HepG2 (cell line): Measurements from ENCODE around the gene METTL6. TPM values are rescaled to one million over a fixed set of nuclear protein-coding genes. Genes with fewer than 3 reads are reported as not detected.
A peak's percentile ranks its signal among the peaks of the same experiment; 100 is the strongest.

Source experiments
- HHEX ChIP-seq: IDR thresholded peaks from 2 replicates; pipeline ENCODE4 v1.6.1; 2016; ENCODE audit warnings: control low read depth
- HIVEP1 ChIP-seq: sonication (generic); formaldehyde crosslinking; IDR thresholded peaks from 2 replicates; pipeline ENCODE4 v1.4.0; 2020; ENCODE audit warnings: mild to moderate bottlenecking, missing genetic modification reagents
- IRF9 ChIP-seq: sonication (generic); formaldehyde crosslinking; IDR thresholded peaks from 2 replicates; pipeline ENCODE4 v1.8.0; 2022; ENCODE audit warnings: missing genetic modification reagents, mild to moderate bottlenecking, borderline replicate concordance
- KAT8 ChIP-seq: IDR thresholded peaks from 2 replicates; pipeline ENCODE4 v1.6.1; 2016; ENCODE audit warnings: missing genetic modification reagents, missing compliant biosample characterization
- KDM6A ChIP-seq: IDR thresholded peaks from 2 replicates; pipeline ENCODE4 v1.6.1; 2016; ENCODE audit warnings: low read depth
- MED13 ChIP-seq: sonication (generic); formaldehyde crosslinking; IDR thresholded peaks from 2 replicates; pipeline ENCODE4 v1.5.0; 2020; ENCODE audit warnings: missing genetic modification reagents
- MEIS1 ChIP-seq: sonication (generic); formaldehyde crosslinking; IDR thresholded peaks from 2 replicates; pipeline ENCODE4 v1.9.0; 2021; ENCODE audit warnings: mild to moderate bottlenecking, missing genetic modification reagents, moderate library complexity, borderline replicate concordance
- MIER2 ChIP-seq: IDR thresholded peaks from 2 replicates; pipeline ENCODE4 v1.6.1; 2016; ENCODE audit warnings: missing biosample characterization, missing genetic modification reagents
- MTERF4 ChIP-seq: sonication (generic); formaldehyde crosslinking; IDR thresholded peaks from 2 replicates; pipeline ENCODE4 v1.8.0; 2023; ENCODE audit warnings: mild to moderate bottlenecking, missing genetic modification reagents
- PITX1 ChIP-seq: sonication (generic); formaldehyde crosslinking; IDR thresholded peaks from 2 replicates; pipeline ENCODE4 v1.5.1; 2020; ENCODE audit warnings: mild to moderate bottlenecking, missing genetic modification reagents
- TEF ChIP-seq: sonication (generic); formaldehyde crosslinking; IDR thresholded peaks from 2 replicates; pipeline ENCODE4 v1.5.0; 2020; ENCODE audit warnings: missing genetic modification reagents
- ZBTB3 ChIP-seq: sonication (generic); formaldehyde crosslinking; IDR thresholded peaks from 2 replicates; pipeline ENCODE4 v1.4.0; 2020; ENCODE audit warnings: low read depth, mild to moderate bottlenecking, moderate library complexity, missing genetic modification reagents, borderline replicate concordance
- ZBTB42 ChIP-seq: sonication (generic); formaldehyde crosslinking; IDR thresholded peaks from 2 replicates; pipeline ENCODE4 v1.5.0; 2020; ENCODE audit warnings: mild to moderate bottlenecking, missing genetic modification reagents
- ZFAT ChIP-seq: sonication (generic); formaldehyde crosslinking; conservative IDR thresholded peaks from 2 replicates; pipeline ENCODE4 v1.8.1; 2023; ENCODE audit warnings: missing genetic modification reagents, inconsistent platforms
- ZNF253 ChIP-seq: sonication (generic); formaldehyde crosslinking; IDR thresholded peaks from 2 replicates; pipeline ENCODE4 v1.8.0; 2022; ENCODE audit warnings: mild to moderate bottlenecking, missing genetic modification reagents, borderline replicate concordance
- ZNF260 ChIP-seq: sonication (generic); formaldehyde crosslinking; IDR thresholded peaks from 2 replicates; pipeline ENCODE4 v1.4.0; 2020; ENCODE audit warnings: missing genetic modification reagents, low read depth, mild to moderate bottlenecking, borderline replicate concordance
- ZNF329 ChIP-seq: sonication (generic); formaldehyde crosslinking; IDR thresholded peaks from 2 replicates; pipeline ENCODE4 v1.9.0; 2021; ENCODE audit warnings: low read depth, mild to moderate bottlenecking, missing genetic modification reagents
- ZNF646 ChIP-seq: sonication (generic); formaldehyde crosslinking; IDR thresholded peaks from 2 replicates; pipeline ENCODE4 v1.9.0; 2021; ENCODE audit warnings: mild to moderate bottlenecking, missing genetic modification reagents
- ZNF749 ChIP-seq: sonication (generic); formaldehyde crosslinking; IDR thresholded peaks from 2 replicates; pipeline ENCODE4 v1.8.0; 2022; ENCODE audit warnings: mild to moderate bottlenecking, missing genetic modification reagents, moderate library complexity, borderline replicate concordance
- ZNF788 ChIP-seq: sonication (generic); formaldehyde crosslinking; IDR thresholded peaks from 2 replicates; pipeline ENCODE4 v1.5.0; 2020; ENCODE audit warnings: mild to moderate bottlenecking, missing genetic modification reagents, borderline replicate concordance
- polyA plus RNA-seq, 8 experiments: library from polyadenylated mRNA; depleted of rRNA in 3 of 8; stranded (reverse) in 7 of 8; unstranded in 1 of 8; fragments of >200 nt; fragmentation: Illumina TruSeq in 4 of 8; extraction: Trizol in 4 of 8; gene quantifications; 2 replicates each; pipeline versions ENCODE4 v1.2.1 to v1.2.3, GENCODE V29; 2011 to 2016; ENCODE audit warnings: low read depth in 4 of 8, missing spikeins in 1 of 8, mixed read lengths in 1 of 8; ENCODE audit not compliant: insufficient read depth in 1 of 8
- total RNA-seq, 5 experiments: library from RNA; depleted of rRNA; stranded (reverse); fragments of >200 nt; fragmentation: Illumina TruSeq; extraction: Trizol; gene quantifications; 2 replicates each; pipeline ENCODE4 v1.2.3, GENCODE V29; 2016; ENCODE audit warnings: low read depth in 1 of 5

METTL6 gene
- total and polyA plus RNA-seq, 2 of the 13 experiments (the other 11 are each of a cell fraction or from before 2014, with no cell fraction given) = 17.2 to 29.4 TPM

- TF ChIP-seq ZBTB42 (CRISPR knock-in tag) (no peak), PITX1 (CRISPR knock-in tag) (peak; percentile 40; the same call in 1 of the 2 replicates), ZNF253 (CRISPR knock-in tag) (no peak), ZNF260 (CRISPR knock-in tag) (no peak), ZNF646 (CRISPR knock-in tag) (no peak), HHEX (CRISPR knock-in tag) (no peak), KDM6A (no peak), MED13 (CRISPR knock-in tag) (no peak), ZBTB3 (CRISPR knock-in tag) (no peak), MTERF4 (CRISPR knock-in tag) (no peak), KAT8 (CRISPR knock-in tag) (peak; percentile 93), ZNF788 (CRISPR knock-in tag) (peak; percentile 23; the same call in 1 of the 2 replicates), ZFAT (CRISPR knock-in tag) (no peak), MEIS1 (CRISPR knock-in tag) (no peak), HIVEP1 (CRISPR knock-in tag) (no peak), IRF9 (CRISPR knock-in tag) (no peak), ZNF749 (no peak), TEF (CRISPR knock-in tag) (no peak), ZNF329 (CRISPR knock-in tag) (no peak), MIER2 (CRISPR knock-in tag) (0 out of 2 replicates have a peak, but pooled peaks have one; percentile 49)
Observed at GRCh38 chr3:15377961-15378791, 49.2 kb downstream of the METTL6 start (continued).
